Osteocyte (in vitro differentiated cells): ENCODE results near the gene NAALAD2. TPM values are rescaled to one million over a fixed set of nuclear protein-coding genes. Genes with fewer than 3 reads are reported as not detected.
"Not testable (repeated sequence)": the region's sequence is repeated elsewhere in the genome, so short reads cannot be mapped to it uniquely, and the experiment has no call there.

ENCODE experiments used
- DNase-seq: peaks from one replicate; pipeline ENCODE4 v3.0.0; 2021; ENCODE audit warnings: mixed read lengths; ENCODE audit not compliant: unreplicated experiment; ENCODE audit errors: extremely low spot score
- H3K27ac Mint-ChIP-seq: one replicate; pipeline ENCODE4 v1.8.0; 2021; ENCODE audit warnings: mild to moderate bottlenecking, mixed read lengths; ENCODE audit not compliant: unreplicated experiment
- H3K27me3 Mint-ChIP-seq: one replicate; pipeline ENCODE4 v1.8.0; 2021; ENCODE audit warnings: mixed read lengths; ENCODE audit not compliant: unreplicated experiment
- H3K36me3 Mint-ChIP-seq: one replicate; pipeline ENCODE4 v1.8.0; 2021; ENCODE audit warnings: mixed read lengths; ENCODE audit not compliant: unreplicated experiment
- H3K4me1 Mint-ChIP-seq: one replicate; pipeline ENCODE4 v1.8.0; 2021; ENCODE audit warnings: mixed read lengths; ENCODE audit not compliant: unreplicated experiment
- H3K4me3 Mint-ChIP-seq: one replicate; pipeline ENCODE4 v1.8.0; 2021; ENCODE audit warnings: mild to moderate bottlenecking, moderate library complexity, mixed read lengths; ENCODE audit not compliant: unreplicated experiment
- H3K9me3 Mint-ChIP-seq: one replicate; pipeline ENCODE4 v1.8.0; 2021; ENCODE audit warnings: mixed read lengths; ENCODE audit not compliant: unreplicated experiment
- total RNA-seq: library from RNA; stranded (reverse); gene quantifications from 2 replicates; pipeline ENCODE4 v1.2.1, GENCODE V29; 2021
- TF ChIP-seq, protein P1 (sequence below): fragments of 200-600 bp; sonication (generic); IDR thresholded peaks from 2 replicates; pipeline ENCODE4 v1.5.0; 2021; ENCODE audit warnings: antibody characterized with exemption, mild to moderate bottlenecking, moderate library complexity

Gene NAALAD2
- total RNA-seq, 1 donor from 2014 or later = 5.5 TPM

- Mint-ChIP-seq H3K36me3 (no peaks in the 10 kb centered on the region), H3K27me3 (peaks cover 41% of the 10 kb centered on the region), H3K27ac (no peak overlapping the region), H3K4me3 (no peak overlapping the region), H3K9me3 (no peaks in the 10 kb centered on the region), H3K4me1 (no peaks in the 10 kb centered on the region)
- TF ChIP-seq, protein P1, sequence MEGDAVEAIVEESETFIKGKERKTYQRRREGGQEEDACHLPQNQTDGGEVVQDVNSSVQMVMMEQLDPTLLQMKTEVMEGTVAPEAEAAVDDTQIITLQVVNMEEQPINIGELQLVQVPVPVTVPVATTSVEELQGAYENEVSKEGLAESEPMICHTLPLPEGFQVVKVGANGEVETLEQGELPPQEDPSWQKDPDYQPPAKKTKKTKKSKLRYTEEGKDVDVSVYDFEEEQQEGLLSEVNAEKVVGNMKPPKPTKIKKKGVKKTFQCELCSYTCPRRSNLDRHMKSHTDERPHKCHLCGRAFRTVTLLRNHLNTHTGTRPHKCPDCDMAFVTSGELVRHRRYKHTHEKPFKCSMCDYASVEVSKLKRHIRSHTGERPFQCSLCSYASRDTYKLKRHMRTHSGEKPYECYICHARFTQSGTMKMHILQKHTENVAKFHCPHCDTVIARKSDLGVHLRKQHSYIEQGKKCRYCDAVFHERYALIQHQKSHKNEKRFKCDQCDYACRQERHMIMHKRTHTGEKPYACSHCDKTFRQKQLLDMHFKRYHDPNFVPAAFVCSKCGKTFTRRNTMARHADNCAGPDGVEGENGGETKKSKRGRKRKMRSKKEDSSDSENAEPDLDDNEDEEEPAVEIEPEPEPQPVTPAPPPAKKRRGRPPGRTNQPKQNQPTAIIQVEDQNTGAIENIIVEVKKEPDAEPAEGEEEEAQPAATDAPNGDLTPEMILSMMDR = no peak
- DNase-seq = no peak
These were observed 95.3 kb downstream of the NAALAD2 start for GRCh38 chr11:90229791-90230190.

GRCh38 chr11:90234977-90235376, 100.5 kb downstream of the NAALAD2 start:
- Mint-ChIP-seq H3K27ac (no peak overlapping the region), H3K4me3 (no peak overlapping the region), H3K27me3 (peaks cover 78% of the 10 kb centered on the region), H3K9me3 (no peaks in the 10 kb centered on the region), H3K4me1 (no peaks in the 10 kb centered on the region), H3K36me3 (no peaks in the 10 kb centered on the region)
- no peak for DNase-seq
- TF ChIP-seq, protein P1 = no peak

GRCh38 chr11:90235526-90235925, 101.1 kb downstream of the NAALAD2 start:
- TF ChIP-seq, protein P1 = no peak
- Mint-ChIP-seq H3K4me3 (no peak overlapping the region), H3K27me3 (peaks cover 77% of the 10 kb centered on the region), H3K4me1 (no peaks in the 10 kb centered on the region), H3K27ac (no peak overlapping the region), H3K36me3 (no peaks in the 10 kb centered on the region), H3K9me3 (no peaks in the 10 kb centered on the region)
- DNase-seq = no peak

DNA sequence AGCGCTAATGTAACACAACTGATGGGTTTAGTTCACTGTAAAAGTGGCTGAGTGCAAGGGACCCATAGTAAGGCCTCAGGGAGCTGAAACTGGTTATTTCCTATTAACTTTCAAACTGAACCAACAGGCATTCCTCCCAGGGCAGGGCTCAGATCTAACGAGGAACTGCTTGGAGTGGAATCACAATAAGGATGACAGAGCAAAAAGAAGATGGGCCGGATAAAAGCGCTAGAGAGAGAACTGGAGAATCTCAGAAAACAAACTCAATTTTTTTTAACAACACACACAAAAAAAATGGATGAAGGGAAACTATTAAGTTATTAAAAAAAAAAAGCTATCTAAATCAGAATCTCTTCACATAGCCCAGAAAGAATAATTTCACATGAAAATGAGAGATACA, 102.5 kb downstream of the NAALAD2 start:
- H3K36me3 Mint-ChIP-seq = no peaks in the 10 kb centered on the region
- no peak for DNase-seq
- TF ChIP-seq, protein P1 = no peak
- H3K27ac Mint-ChIP-seq = no peak overlapping the region
- H3K9me3 Mint-ChIP-seq = no peaks in the 10 kb centered on the region
- H3K4me1 Mint-ChIP-seq = no peaks in the 10 kb centered on the region
- peaks cover 73% of the 10 kb centered on the region for H3K27me3 Mint-ChIP-seq
- no peak overlapping the region for H3K4me3 Mint-ChIP-seq

- not testable (repeated sequence) for DNase-seq, H3K27ac Mint-ChIP-seq, H3K9me3 Mint-ChIP-seq, H3K4me1 Mint-ChIP-seq, H3K36me3 Mint-ChIP-seq
- peaks cover 70% of the 10 kb centered on the region for H3K27me3 Mint-ChIP-seq
- peak overlapping the region; percentile 33 for H3K4me3 Mint-ChIP-seq
These were observed 105.6 kb downstream of the NAALAD2 start for GRCh38 chr11:90239967-90240636.
